SIG-M5 treated with dmso at 0.1 percent for 504 hours (cell line): ENCODE data around the gene LRRC18.

Source experiments
- DNase-seq: peaks from one replicate; lab custom pipeline; 2025; ENCODE audit not compliant: unreplicated experiment; lab: John Stamatoyannopoulos, UW

LRRC18 gene

DNA sequence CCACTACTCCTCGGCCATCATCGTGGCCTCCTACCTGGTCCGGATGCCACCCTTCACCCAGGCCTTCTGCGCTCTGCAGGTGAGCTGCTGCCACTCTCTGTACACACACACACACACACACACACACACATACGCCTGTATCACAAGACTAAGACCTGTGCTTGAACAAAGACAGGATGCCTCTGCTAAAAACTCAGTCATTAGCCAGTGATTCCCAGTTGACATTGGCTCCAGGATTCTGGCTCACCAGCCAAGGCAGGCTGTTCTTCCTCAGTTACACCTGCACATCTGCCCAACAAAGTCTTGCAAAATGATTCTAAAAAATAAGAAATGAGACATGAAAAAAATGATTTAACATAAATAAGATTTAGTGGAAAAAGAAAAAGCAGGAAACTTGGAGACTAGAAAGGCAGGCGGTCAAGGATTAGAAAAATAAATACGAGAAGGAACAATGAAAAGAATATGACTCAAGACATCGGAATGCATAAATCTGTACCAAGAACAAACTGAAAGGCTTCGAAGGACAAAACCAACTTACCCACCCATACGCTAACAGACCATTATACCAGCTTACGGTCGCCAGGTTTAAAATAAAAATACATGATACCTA is 7.4 kb upstream of the LRRC18 start:
- no peak for DNase-seq

DNA sequence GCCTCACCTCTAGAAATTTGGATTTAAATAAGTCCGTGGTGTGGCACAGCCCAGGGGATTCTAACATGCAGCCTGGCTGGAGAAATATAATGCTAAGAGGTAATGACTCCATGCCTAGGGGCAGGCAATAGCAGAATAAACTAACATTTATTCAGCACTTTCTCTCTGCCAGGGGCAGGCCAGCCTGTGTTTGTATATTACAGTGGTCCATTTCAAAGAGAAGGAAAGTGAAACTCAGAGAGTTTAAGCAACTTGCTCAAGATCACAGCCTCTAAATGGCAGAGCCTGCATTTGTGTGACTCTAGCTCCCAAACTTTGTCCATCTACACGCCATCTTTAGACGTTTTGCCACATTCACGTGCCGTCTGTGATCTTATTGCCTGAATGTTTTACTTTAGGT is 6.7 kb upstream of the LRRC18 start:
- no peak for DNase-seq

DNA sequence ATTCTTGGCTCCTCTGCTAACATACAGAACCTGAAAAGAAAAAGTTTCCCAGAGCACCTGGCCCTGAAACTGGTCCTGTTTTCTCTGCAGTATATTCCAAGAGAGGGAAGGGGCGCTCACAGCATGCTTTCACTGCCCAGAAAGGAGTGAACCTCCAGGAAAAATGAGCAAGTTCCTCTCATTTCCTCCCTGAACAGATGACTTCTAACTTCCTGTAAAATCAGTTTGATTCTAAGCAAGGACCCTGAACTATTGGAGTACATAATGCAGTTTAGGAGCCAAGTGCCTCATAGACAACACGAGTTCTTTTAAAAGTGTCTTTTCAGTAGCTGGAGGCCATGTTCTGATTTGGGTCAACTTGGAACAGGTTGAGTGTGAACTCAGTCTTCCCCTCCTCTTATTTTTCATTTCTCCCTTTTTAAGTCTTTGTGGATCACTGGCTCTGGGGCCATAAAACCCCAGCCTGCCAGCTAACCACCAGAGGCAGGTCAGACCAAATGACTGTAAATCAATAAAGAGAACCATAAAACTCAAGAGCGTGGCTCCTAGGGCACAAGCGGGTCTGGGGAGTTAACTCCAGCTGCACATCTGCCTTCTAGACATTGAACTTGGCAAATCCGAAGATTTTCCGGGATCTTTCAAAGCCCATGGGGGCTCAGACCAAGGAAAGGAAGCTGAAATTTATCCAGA is 5.9 kb upstream of the LRRC18 start:
- DNase-seq = no peak

DNA sequence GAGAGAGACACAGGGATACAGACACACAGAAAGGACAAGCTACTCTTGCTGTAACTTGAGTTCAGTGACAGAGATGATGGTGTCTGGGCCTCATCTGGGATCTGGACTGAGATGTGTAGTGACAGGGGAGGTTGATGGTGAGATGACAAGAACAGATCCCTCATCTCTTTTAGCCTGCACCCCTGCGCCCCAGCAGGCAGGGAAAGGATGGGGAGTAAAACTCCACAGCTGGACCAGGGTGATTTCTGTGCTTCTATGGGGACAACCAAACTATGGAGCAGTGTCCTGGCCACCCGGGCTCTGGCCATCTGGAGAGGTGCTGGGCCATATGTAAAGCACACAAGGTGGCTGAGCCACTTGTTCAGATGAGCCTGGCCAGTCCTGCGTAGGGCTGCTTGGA is 4.5 kb upstream of the LRRC18 start:
- DNase-seq = no peak

DNA sequence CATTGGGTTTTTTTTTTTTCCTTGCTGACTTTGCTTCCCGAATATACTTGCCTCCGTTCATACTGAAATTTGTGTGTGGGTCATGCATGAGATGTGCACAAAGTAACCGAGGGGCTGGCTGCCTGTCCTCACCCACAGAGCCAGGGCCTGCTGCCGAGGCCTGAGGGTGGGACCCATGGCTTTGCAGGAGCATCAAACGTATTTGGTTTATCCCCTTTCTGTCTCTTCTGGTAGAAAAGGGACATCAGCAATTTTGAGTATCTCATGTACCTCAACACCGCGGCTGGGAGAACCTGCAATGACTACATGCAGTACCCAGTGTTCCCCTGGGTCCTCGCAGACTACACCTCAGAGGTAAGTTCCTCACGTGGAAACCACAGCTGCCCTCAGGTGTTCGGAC is 3.5 kb upstream of the LRRC18 start:
- no peak for DNase-seq

DNA sequence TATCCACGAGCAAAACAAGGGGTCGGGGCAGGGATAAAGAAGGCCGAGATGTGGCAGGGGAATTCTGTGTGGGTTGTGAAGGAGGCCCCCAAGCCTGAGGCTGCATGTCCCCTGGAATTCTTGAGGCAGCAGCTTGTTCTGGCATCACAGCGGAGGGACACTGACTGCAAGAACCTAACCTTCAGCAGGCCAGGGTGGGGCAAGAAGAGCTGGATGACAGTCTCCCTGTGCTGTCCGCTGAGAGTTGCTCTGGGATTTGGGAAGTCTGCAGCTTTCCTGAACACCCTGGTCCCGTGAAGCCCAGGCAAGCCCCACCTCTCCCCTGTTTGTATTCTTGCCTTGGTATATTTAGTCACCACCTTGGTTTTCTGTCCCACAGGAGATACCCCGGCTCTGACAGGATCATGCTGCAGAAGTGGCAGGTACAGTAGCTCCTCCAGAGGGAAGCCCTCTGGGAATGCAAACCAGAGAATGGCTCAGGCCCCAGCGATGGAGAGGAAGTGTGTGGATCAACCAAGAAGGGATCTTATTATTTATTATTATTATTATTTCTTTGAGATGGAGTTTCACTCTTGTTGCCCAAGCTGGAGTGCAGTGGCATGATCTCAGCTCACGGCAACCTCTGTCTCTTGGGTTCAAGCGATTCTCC is 1.9 kb upstream of the LRRC18 start:
- no peak for DNase-seq

DNA sequence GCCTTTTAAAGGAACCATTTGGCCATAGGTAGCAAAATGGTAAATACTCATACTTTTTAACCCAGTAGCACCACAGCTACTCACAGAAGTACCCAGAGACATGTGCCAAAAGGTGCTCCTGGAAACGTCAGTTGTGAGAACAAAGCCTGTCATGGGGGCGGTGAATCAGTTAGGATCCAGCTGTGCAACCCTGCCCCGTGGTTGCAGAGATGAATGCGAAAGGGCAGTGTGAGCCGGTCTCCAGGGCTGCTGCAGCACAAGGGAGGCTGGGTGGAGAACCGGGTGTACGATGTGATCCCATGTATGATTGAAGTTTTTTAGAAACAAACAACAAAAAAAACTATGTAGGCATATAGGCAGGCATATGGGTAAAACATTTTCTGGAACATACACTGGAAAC is 1.3 kb upstream of the LRRC18 start:
- no peak for DNase-seq

DNA sequence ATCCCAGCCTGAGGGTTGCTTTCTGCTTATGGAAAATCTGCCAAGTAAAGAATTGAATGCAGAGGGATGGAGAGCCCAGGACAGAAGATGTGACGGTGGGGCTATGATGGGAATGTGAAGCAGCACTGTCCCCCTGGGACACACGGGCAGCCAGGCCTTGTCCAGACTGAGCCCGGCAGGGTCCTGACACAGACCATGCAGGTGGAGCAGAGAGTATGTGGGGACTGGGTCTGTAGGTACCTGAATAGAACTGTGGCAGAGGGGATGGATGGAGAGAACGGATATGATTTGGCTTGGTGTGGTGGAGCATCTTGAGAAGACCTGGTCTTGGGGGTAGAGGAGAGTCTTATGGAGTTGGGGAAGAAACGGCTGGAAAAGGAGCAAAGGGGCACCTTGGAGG is 732 bp upstream of the LRRC18 start:
- DNase-seq = no peak

DNA sequence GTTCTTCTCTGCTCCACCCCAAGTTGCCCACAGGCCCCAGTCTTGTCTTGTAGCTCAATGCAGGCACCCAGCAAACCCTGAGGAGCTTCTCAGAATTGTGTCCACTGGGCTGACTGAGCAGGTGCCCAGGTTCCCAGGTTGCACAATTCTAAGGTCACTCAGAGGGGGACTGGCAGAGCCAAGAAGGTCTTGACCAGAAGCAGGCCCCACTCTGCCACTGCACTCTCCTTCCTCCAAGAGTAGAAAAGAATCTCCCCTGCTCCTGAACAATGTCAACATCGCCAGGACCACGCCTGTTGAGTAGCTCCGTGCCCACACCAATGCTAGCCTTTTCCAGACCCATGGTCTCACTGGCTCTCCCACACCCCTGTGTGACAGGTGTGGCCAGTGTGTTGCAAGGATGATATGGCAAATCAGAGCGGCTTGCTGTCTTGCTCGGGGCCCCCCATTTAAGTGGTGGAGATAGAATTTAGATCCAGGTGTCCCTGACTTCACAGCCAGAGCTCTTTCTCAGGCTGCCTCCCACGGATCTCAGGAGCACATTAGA is 577 bp downstream of the LRRC18 start:
- no peak for DNase-seq

DNA sequence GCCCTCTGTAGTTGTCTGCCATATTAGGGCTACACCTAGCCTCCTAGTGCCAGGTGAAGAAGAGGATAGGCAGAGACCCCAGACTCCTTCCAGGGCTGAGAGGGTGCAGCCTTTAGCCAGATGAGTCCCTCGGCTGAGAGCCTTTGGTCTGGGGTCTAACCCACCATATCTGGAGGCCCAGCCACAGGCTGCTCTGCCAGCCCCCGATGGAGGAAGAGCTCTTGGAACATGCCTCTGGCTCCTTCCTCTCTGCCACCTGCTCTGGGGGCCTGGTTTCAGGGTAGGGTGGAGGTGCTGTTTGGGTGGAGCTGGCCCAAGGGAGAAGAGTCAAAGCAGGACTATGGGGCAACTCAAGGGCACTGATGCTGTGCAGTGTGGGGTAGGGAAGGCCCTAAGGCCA is 1.4 kb downstream of the LRRC18 start:
- DNase-seq = no peak

DNA sequence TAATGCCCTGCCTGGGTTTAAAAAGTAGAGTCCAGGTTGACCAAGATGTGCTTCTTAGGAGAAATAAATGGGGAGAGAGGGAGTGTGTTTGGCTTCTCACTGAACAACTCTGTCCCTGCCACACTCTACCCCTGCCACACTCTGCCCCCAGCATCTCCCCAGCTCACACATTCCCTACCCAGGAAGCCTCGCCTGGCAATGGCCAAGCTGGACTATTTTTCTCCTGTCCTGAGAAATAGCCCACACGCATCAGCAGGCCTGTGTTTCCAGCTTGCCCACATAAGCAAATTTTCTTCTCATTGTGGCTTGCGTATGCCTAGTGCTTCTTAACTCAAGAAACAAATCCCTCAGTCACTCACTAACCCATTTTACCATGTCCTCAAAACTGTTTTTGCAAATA is 1.8 kb downstream of the LRRC18 start:
- DNase-seq = no peak

DNA sequence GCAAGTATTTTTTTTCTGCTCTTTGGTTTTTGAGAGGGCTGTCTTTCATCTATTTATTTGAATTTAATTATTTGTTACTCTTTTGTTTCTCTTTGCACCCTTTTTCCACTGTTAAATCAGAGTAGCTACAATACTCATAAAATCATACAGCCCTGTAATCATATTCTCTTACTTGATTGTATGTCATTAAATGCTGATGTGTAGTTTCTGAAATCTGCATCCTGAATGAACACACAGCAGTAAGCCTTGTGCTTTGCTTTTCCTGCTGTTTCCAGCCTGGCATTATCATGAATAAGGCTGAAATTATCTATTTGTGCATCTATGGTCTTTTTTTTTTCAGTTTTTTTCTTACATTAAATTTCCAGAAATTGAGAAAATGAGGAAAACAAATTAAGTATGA is 4.1 kb downstream of the LRRC18 start:
- no peak for DNase-seq

DNA sequence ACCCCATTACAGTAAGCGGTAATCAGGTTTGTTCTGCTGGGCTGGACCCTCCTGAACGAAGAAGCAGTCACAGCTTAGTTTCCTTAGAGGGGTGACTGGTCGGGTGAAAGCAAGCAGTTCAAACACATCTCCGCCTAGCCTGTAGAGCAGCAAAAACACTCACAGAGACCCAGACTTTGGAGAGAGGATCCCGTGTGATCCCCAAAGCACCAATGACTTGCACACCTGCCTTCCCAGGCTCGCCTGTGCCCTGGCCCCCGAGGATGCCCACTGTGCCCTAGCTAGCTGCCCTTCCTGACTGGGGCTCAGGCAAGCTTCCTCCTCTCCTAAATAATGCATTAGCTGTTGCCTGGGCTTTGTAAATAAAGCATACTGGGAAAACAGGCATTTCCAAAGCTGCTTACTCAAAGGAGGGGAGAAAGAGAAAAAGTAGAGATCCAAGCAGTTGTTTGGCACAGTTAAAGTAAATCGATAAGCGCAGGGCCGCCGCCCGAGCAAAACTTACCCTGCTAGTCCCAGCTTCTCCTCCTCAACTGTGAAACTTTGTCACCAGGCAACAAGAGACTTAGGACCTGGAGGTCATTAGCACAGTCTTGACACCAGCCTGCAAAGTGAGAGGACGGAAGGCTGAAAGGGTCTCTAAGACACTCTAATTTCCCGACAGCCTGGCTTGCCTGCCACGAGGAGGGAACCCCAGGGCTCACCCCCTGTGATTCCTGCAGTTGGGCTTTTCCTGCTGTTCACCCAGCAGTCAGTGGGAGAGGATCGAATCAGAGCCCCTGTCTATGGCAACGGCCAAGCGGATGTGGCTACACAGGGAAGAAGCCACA is 4.8 kb downstream of the LRRC18 start:
- DNase-seq = no peak

DNA sequence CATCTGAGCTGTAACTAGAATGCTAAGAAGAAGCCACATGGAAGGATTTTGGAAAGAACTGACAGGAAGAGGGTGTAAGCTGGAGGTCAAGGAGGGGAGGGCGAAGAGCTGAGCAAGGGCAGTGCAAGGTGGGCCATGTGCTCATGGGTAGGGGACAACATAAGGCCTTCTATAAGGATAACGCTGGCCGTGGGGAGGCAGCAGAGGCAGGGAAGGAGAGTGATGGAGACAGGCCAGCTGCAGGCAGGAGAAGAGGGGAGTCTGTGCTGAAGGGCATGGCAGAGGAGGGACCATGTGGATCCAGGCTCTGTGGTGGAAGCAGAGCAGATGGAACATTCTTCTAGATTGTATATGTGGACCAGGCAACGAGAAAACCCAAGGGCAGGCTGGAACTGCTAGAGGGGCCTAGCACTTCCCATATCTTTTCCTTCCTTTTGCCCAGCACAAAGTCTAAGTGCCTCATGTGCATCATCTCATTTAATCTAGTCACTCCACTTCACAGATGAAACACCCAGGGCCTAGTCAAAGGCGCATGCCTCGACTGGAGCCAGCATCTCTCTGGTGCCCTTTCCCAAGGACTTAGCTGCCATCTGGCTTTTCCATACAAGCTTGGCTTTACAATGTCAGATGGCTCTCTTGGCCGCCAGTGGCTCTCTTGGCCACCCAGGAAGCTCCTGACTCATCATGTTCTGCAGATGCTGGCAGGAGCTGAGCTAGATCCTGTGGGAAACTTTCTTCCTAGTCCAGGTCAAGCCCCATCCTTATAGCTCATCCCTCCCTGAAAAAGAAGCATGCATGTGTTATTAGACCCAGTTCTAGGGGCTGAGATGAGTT is 6.6 kb downstream of the LRRC18 start:
- no peak for DNase-seq

DNA sequence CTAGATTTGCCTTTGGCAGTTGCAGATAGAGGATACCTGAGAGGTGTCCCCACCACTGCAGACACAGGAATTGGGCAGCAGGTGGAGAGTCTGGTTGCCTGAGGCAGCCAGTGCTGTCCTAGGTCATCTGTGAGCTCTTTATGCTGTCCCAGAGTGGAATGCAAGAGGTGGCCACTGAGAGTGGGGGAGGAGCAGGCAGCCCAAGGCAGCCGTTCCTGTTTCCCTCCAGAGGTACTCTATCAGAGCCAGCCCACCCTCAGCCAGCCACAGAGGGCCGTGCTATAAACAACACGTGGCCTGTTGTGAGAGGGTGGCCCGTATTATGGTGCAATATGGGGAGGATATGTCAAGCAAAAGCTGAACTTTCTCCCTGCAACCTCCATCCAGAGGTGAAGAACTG is 8.5 kb downstream of the LRRC18 start:
- DNase-seq = peak; percentile 39

DNA sequence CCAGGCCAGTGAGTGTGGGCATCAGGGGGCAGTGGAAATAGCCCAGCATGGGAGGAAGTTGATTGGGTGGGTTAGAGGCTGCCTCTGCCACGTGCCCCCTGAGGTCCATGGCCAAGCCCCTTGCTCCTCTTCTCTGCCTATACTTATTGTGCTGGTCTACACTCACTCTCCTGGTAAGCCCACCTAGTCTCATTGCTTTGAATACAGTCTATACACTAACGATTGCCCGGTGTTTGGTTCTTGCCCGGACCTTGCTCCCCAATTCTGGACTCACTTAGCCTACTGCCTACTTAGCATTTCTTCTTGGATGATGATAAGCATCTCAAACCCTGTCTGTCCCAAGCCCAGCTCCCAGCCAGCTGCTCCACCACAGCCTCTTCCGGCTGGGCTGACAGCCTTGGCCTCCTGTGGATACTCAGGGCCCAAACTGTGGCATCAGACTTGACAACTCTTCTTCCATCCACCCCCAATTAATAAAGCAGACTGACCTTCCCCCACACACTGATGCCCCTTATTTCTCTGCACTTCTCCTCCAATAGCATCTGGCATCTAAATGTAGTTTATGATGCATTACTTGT is 10.1 kb downstream of the LRRC18 start:
- no peak for DNase-seq

DNA sequence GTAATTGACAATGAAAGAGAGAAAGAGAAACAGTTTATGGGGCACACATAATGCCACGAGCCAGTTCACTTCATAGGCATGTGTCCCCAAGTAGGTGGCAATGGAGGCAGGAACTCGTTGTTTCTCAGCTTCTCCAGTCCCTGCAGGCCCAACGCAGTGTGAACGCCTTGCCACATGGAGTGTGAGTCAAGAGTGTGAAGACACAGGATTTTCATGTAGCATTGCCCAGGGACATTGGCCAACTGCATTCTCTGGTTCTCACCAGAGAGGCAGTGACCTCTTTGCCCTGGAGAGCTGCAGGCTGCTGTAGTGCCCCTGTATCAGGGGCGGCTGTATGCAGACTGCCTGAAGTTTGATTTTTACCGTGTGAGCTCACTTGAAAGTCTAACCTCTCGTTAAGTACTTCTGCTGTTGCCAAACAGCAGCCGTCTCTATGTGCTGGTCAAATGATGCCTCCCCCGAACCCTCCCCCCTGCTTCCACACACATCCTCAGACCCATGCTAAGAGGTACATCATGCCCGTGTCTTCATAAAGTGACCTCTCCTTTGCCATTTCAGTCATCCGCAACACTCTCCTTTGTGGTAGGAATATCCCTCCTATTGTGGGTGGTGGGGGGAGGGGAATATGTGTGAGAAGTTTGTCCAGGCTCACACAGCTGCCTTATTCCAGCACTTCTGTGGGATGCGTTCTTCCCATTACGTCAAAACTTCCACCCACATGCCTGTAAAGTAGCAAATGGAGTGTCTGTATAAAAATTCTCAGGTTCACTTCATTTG is 12.7 kb downstream of the LRRC18 start:
- no peak for DNase-seq

DNA sequence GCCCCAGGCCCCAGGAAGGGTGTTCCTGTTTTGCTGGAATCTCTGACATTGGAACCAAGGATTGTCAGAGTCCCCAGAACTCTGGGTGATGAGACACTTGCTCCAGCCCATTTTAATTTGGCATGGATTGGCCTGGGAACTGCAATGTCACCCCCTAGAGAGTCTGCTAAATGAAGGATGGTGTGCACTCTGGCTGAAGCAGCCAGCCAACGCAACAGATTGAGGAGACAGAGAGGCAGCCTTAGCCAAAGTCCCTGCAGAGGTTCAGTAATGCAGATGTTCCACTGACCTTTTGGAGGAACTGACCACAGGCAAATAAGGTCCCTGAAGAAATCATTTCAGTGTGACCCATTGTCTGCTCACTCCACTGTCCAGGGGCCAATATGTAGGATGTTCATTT is 13.4 kb downstream of the LRRC18 start:
- DNase-seq = no peak

DNA sequence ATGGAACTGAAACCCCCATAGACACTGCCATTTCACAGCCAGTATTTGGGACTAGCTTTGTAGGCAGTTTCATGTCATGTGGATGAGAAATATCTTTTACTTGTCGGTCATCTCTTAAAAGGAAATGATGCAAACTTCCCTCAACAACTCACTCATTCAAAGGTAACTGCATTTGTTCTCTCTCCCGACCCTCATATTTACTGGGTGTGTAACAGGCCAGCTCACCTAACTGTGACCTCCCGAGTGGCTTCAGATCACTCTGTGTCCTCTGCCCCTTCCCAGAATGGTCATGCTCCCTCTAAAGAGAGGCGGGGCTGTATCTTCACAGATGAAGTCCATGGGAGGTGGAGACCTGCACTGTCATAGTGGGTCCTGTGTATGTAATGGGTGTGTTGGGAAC is 14.7 kb downstream of the LRRC18 start:
- no peak for DNase-seq

DNA sequence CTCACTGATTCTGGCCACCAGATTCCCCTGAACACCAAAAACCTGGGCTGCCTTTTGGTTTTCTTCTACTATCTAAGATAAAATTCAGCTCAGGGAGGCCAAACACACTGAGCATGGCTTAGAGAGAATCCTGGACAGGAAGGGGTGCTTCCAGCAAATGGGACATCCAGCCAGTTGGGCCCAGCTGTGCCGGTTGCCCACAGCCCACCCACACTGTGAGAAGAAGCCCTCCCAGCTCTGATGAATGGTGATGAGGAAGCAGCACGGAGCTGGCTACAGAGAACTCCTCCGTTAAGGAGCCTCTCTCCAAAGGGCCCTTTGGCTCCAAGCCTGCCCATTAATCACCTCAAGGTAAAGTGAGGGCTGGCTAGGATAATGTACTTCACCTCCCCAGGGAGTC is 15.9 kb downstream of the LRRC18 start:
- no peak for DNase-seq
